ENCODE measurements around the gene SERPINB8.
A peak's percentile ranks its signal among the peaks of the same experiment; 100 is the strongest.

SERPINB8 gene

DNA sequence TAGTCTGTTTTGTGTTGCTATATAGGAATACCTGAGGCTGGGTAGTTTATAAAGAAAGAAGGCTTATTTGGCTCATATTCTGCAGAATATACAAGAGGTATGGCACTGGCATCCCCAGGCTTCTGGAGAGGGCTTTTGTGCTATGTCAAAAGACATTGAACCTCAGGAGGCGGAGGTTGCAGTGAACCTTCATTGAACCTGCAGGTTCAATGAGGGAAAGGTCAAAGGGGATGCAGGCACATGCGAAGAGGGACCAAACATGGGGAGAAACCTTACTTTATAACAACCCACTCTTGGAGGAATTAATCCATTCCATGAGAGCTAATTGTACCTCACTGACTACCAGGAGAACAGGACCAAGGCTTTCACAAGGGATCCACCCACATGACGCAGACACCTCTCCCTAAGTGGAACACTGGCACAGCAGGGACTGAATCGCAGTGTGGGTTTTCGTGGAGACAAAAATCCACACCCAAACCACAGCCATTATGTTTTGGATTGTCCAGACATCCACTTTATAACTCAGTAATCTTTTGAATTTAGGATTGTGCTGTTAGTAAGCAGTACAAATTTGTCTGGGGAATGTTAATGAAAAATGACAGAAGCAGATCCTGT is 4.1 kb upstream of the SERPINB8 start:
- DNase-seq: no peak

DNA sequence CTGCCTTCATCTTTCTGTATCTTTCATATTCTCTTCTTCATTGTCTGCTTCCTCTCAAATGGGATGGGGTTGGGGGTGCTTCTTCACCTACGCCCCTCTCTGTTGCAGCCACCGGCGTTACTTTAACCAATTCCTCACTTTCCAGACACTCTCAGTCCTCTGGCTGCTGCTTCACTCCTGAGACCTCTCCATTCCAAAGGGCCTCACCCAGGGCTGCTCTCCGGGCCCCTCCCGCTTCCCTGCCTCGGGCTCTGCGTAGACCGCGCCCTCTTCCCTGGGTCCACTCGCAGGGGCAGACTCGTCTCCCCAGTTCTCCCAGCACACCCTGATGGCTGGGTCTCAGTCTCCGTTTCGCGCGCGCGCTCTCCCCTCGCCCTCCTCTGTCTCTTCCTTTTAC is 926 bp downstream of the SERPINB8 start:
- DNase-seq: peak; percentile 77

DNA sequence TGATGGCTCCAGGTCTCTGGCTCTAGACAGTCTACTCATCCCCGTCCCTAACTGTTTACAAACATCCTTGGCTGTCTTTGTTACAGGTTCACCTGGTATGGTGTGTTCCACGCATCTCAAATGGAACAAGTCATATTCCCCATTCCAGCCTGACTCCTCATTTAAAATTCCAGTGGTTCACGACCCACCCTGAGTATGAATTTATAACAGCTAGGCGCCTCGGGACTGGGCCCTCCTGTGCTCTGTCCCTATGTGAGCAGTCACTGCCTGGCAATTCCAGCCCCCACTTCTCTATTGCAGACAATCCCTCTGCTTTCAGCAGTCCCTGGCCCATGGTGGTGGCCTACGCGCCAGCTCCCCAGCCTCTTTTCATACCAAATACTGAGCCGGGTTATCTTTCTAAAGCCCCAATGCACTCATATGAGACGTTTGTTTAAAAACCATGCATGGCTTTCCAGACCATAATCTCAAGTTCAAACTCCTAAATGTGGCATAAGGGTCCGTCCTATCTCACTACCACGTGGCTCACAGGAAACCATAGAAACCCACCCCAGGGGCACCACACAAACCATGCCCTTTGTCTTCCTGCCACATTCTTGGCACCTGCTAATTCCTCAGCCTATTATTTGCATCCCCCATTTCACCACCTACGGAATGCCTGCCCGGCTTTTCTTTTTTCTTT is 1.6 kb downstream of the SERPINB8 start:
- peak; percentile 21 for DNase-seq

- no peak for DNase-seq
Measured at GRCh38 chr18:63972002-63972376, 2.1 kb downstream of the SERPINB8 start.

GRCh38 chr18:63974991-63975390 is 5.1 kb downstream of the SERPINB8 start:
- DNase-seq: peak; percentile 52

DNA sequence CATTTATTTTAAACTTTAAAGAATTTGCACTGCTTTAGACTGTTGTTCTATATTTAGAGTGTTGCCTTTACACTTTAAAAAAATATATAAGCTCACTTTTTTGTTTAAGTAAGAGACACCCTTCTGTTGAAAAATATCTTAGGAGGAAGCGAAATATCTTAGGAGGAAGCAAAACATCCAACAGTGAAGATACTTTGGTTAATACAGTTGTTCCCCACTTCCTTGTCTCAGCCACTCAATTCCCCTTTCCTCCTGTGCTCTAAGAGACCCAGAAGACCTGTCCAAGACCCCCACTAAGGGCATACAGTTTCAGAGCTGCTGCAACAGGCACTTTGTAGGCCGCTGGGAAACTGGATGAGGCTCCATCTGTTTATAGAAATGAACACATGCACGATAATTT is 5.7 kb downstream of the SERPINB8 start:
- no peak for DNase-seq

DNA sequence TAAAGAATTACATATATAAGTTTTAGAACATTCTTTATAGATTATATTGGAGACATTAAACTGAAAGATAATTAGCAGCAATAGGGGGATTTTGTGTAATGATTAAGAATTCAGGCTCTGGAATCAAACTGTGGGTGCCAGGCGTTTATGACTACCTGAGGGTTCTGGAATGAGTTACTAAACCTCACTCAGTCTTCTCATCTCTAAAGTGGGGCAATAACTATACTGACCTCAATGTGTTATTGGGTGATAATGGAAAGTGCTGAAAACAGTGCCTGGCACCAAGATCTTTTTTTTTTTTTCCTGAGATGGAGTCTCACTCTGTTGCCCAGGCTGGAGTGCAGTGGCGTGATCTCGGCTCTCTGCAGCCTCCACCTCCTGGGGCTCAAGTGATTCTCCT is 7.2 kb downstream of the SERPINB8 start:
- no peak for DNase-seq

GRCh38 chr18:63979409-63979920 is 9.6 kb downstream of the SERPINB8 start:
- DNase-seq: peak; percentile 77

- no peak for DNase-seq
Measured at GRCh38 chr18:63980027-63980426, 10.1 kb downstream of the SERPINB8 start.

DNA sequence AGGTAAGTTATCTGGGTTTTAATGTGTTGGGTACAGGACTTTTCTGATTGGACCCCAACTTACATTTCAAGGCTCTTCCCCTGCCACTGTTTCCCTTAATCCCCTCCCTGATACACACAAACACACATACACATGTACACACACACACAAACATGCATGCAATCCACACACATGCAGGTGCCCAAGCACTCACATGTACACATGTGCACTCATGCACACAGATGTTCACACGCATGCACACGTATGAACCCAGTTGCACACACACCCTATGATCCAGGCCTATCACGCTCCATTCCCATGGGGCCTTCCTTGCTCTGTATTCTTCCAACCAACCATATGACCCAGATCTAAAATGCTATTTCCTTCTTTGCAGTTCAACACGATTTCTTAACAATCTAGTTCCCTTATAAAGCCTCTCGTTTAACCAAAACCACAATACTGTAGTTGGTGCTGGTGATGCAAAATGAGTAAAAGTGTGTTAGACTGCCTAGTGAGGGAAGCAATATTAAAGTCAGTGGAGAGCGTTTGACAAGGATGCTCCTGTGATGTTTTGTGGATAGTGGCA is 11.1 kb downstream of the SERPINB8 start:
- no peak for DNase-seq

DNA sequence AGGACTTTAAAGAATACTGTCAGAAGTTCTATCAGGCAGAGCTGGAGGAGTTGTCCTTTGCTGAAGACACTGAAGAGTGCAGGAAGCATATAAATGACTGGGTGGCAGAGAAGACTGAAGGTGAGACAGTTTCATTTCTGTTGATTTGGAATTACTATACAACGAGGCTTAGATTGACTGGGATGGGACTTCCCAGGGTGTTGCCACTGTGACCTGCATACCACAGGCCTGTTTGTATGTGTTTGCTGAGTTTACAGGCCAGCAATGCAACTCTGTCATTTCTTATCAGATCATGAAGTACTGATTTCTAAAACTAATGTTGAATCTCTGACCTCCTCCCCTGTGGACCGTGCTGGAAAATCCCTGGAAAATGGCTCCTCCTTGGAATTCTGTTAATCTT is 11.8 kb downstream of the SERPINB8 start:
- no peak for DNase-seq

DNA sequence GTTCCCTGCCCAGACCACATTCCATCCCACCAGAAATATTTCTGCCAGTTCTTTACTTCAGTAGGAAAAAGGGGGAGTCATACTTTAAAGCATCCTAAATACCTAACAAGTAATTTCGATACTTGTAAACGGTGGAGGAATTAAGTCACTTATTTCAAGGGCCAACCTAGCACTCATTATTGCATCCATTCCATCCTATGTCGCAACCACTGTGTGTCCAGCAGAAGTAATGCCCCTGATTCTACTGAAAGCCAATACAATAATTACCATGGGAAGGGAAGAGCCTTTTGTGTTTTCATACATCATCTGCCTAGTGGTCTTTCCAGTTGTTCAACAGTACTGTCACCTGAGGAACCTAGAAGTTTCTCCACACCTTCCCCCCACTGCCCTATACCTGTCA is 12.5 kb downstream of the SERPINB8 start:
- DNase-seq: no peak

GRCh38 chr18:63986885-63987284 is 17.0 kb downstream of the SERPINB8 start:
- no peak for DNase-seq

DNA sequence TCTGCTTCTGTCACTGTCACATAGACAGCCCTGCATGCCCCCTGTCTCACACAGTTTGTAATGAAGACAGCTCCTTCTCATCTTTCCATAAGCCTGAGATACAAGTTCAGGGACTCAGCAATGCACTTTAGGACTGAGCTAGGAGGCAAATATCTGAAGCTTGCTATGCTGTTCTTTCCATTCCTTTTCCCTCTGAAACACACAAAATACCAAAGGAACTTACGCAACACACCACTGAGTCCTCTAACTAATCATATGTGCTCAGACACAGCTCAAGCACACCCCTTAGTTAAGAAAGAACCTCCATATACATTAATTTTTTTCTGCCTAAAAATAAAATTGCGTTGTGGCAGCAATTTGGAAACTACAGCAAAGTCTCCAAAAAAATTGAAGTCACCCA is 17.9 kb downstream of the SERPINB8 start:
- no peak for DNase-seq

GRCh38 chr18:63992751-63993150 is 22.9 kb downstream of the SERPINB8 start:
- DNase-seq: no peak

DNA sequence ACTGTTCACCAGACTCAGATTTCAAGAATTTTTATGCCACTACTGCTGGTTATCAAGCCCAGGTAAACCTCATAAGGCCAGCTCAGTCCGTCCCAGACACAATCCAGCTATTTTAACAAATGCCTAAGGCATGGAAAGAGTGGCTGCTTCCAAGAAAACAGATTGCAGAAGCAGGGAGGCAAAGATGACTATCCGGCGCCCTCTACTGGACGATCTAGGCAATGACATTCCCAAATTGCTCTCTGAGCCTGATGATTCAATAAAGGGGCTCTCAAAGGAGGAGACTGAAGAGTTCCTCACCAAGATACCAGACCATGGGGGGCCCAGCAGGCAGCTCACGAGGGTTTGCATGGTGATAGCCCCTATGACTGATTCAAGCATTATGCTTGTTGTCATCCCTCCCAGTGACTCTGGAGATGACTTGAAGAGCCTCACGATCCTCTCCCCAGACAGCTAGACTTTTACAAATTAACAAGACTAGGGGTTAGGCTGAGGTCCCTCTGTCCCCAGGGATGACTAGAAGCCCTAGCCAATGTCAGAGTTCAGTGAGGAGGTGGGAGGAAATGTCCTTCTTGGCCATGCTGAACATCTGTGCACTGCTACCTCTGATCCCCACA is 25.0 kb downstream of the SERPINB8 start:
- DNase-seq: peak; percentile 67

GRCh38 chr18:63997041-63997440 is 27.2 kb downstream of the SERPINB8 start:
- DNase-seq: peak; percentile 40

DNA sequence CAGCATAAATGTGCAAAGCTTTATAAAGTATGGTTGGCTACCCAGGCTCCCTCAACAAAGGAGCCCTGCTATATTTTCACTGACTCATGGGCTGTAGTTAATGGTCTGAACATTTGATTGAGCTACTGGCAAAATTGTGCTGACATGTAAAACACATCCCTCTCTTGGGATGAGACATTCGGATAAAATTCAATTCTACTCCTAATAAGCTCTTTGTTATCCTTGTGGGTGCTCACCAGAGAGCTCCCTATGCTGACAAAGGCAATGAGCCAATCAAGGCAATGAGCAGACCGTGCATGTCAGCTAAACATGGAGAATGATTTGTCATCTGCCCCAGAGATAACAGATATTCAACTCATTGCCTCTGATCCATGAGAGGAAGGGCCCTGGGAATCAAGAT is 27.7 kb downstream of the SERPINB8 start:
- peak; percentile 46 for DNase-seq

DNA sequence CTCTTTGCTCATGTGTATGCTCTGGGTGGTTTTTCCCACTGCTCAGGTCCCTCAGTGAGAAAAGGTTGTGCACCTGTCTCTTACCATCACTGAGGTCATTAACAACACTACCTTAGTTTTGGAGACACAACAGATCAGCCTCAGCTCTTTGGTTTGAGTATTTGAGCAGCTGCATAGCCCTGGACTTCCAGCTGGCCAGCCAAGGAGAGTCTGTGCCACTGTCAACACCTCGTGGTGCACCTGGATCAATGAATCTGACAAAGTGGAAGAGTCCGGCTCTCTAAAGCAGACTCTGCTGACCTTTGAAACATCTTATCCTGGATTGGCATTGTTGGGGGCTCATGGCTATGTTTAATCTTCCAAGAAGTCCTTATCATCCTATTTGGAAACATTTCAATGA is 30.0 kb downstream of the SERPINB8 start:
- no peak for DNase-seq

- no peak for DNase-seq
Measured at GRCh38 chr18:64002581-64002980, 32.7 kb downstream of the SERPINB8 start.

GRCh38 chr18:64009305-64009704 is 39.4 kb downstream of the SERPINB8 start:
- no peak for DNase-seq

DNA sequence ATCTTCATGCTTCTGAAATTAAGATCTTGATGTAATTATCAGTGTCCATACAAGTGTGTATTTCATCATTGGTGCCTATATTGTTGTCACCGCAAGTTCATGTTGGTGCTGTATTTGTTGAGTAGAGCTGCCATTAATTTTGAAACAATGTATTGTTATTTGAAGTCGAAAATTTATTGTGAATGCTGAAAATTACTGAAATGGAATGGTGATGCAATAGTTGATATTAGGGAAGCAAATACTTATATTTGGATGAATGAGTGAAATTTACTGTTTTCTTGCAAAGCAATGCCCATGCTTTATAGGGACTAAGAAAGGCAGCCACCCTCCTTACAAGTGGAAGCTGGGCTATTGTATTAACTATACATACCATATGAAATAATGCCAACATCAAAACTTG is 41.6 kb downstream of the SERPINB8 start:
- DNase-seq: no peak

DNA sequence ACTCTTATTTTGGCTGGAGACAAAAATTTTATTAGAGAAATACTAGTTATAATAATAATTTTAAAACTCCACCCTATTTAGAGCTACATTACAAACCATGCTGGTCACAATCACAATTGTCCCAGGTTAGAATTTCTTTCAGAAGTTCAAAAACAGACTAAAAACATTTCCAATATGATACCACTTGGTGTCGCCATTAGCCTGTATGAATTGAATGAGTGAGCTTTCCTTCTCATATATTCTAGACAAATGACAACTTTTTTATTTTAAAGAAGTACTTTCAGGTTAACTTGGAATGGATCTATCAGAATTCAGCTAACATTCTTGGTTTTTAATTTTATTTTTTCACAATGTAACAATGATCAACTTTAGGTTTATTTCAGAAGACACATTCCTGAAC is 48.0 kb downstream of the SERPINB8 start:
- DNase-seq: peak; percentile 18

All from EL (cell line).